ENCODE data around the gene CEP131.

The CEP131 gene

DNA sequence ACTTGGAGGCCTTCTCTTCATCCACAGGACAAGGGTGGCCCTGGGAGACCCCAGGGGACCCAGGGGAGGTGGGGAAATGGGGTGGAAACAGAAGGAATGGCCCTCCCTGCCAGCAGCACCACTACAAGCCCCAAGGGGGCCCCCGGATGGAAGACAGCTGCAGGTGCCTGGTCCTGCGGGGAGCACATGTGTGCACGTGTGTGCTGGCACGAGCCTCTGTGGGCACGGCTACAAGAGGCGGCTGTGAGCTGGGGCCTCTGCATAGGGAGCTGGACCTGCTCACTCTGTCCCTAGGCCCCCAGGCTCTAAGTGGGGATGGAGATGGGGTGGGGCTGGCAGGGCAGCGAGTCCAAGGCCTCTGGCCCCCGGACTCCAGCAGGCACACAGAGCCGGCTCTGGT lies 43.5 kb downstream of the CEP131 start:
- TF ChIP-seq, protein P1, sequence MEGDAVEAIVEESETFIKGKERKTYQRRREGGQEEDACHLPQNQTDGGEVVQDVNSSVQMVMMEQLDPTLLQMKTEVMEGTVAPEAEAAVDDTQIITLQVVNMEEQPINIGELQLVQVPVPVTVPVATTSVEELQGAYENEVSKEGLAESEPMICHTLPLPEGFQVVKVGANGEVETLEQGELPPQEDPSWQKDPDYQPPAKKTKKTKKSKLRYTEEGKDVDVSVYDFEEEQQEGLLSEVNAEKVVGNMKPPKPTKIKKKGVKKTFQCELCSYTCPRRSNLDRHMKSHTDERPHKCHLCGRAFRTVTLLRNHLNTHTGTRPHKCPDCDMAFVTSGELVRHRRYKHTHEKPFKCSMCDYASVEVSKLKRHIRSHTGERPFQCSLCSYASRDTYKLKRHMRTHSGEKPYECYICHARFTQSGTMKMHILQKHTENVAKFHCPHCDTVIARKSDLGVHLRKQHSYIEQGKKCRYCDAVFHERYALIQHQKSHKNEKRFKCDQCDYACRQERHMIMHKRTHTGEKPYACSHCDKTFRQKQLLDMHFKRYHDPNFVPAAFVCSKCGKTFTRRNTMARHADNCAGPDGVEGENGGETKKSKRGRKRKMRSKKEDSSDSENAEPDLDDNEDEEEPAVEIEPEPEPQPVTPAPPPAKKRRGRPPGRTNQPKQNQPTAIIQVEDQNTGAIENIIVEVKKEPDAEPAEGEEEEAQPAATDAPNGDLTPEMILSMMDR (IDR thresholded peaks at IDR 0.05; ENCODE audit: insufficient read depth, low read length, poor library complexity, severe bottlenecking) = no peak
- Histone ChIP-seq H3K27me3 (replicated peaks; ENCODE audit: control insufficient read depth, insufficient read depth, low read length) (no peaks in the 10 kb centered on the region; the same call in 1 of the 2 replicates), H3K36me3 (ENCODE audit: control insufficient read depth, insufficient read depth, low read length) (no peaks in the 10 kb centered on the region), H3K4me3 (replicated peaks; ENCODE audit: low read depth, low read length) (no peak overlapping the region)
- no peak for DNase-seq (ENCODE audit: extremely low read depth, insufficient read length)

DNA sequence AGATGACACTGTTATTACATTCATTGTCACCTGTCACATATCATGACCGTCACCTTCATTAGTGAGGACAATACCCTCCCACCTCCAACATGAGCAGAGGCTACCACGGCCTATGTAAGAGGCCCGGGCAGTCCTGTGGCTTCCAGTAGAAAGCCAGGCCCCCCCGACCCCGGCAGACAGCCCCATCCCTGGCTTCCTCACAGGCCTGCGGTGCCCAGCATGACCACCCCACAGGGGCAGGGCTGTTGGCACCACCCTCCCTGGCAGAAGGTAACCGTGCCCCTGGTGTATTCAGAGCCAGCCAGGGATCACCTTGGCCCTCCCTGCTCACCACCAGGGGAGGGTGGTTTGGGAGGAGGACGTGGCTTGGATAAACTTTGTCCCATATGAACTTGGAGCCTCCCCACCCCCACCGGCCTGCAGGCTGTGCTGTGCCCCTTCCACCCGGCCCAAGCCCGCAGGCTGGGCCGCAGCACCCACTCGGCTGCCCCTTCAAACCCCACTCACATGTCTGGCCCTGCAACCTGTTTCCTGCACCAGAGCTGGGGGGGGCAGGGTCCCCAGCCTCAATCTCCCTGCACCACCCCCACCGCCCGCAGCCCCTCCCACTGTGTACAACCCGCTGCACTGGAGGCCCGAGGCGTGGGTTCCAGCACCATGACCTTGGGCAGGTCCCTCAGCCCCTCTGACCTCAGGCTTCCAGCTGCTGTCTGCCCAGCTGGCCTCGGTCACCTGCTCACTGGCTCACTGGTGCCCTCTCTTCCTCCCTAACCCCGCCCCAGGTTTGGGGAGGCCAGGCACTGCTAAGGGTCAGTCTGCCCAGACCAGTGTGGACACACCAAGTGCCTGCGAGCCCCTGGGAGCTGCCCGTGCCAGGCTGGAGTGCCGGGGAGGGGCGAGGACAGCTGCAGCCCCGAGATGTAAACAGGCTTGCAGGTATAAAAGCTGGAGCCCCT lies 44.4 kb downstream of the CEP131 start:
- DNase-seq (ENCODE audit: extremely low read depth, insufficient read length) = no peak

DNA sequence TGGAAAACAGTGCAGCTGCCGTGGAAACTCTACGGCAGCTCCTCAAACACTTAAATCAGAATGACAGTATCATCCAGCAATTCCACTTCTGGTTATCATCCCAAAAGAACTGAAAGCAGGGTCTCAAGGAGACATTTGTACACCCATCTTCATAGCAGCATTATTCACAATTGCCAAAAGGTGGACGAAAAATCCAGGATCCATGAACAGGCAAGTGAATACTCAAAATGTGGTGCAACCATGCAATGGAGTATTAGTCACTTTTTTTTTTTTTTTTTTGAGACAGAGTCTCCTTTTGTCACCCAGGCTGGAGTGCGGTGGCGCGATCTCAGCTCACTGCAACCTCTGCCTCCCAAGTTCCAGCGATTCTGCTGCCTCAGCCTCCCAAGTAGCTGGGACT lies 46.1 kb downstream of the CEP131 start:
- no peak for DNase-seq (ENCODE audit: extremely low read depth, insufficient read length)
- H3K4me3 ChIP-seq (replicated peaks; ENCODE audit: low read depth, low read length) = no peak overlapping the region
- TF ChIP-seq, protein P1 (IDR thresholded peaks at IDR 0.05; ENCODE audit: insufficient read depth, low read length, poor library complexity, severe bottlenecking) = no peak
- no peaks in the 10 kb centered on the region; the same call in 1 of the 2 replicates for H3K27me3 ChIP-seq (replicated peaks; ENCODE audit: control insufficient read depth, insufficient read depth, low read length)
- H3K36me3 ChIP-seq (ENCODE audit: control insufficient read depth, insufficient read depth, low read length) = no peaks in the 10 kb centered on the region

More for the DNA sequence above, 44.4 kb downstream of the CEP131 start:
- no peaks in the 10 kb centered on the region for H3K36me3 ChIP-seq (ENCODE audit: control insufficient read depth, insufficient read depth, low read length)
- no peak overlapping the region for H3K4me3 ChIP-seq (replicated peaks; ENCODE audit: low read depth, low read length)
- no peaks in the 10 kb centered on the region; the same call in 1 of the 2 replicates for H3K27me3 ChIP-seq (replicated peaks; ENCODE audit: control insufficient read depth, insufficient read depth, low read length)
- TF ChIP-seq, protein P1 (IDR thresholded peaks at IDR 0.05; ENCODE audit: insufficient read depth, low read length, poor library complexity, severe bottlenecking) = no peak

DNA sequence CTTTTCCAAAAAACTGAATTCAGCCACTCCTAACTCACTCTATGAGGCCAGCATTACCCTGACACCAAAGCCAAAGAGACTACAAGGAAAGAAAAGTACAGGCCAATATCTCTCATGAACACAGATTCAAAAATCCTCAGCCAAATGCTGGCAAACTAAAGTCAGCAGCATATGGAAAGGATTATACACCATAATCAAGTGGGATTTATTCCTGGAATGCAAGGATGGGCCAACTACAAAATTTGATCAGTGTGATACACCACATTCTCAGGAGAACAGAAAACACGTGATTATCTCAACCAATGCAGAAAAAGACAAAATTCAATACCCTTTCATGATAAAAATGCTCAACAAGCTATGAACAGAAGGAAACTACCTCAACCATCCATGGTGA lies 49.0 kb downstream of the CEP131 start:
- DNase-seq (ENCODE audit: extremely low read depth, insufficient read length) = no peak
- TF ChIP-seq, protein P1 (IDR thresholded peaks at IDR 0.05; ENCODE audit: insufficient read depth, low read length, poor library complexity, severe bottlenecking) = no peak
- Histone ChIP-seq H3K4me3 (replicated peaks; ENCODE audit: low read depth, low read length) (no peak overlapping the region), H3K36me3 (ENCODE audit: control insufficient read depth, insufficient read depth, low read length) (no peaks in the 10 kb centered on the region), H3K27me3 (replicated peaks; ENCODE audit: control insufficient read depth, insufficient read depth, low read length) (no peaks in the 10 kb centered on the region; the same call in 1 of the 2 replicates)

DNA sequence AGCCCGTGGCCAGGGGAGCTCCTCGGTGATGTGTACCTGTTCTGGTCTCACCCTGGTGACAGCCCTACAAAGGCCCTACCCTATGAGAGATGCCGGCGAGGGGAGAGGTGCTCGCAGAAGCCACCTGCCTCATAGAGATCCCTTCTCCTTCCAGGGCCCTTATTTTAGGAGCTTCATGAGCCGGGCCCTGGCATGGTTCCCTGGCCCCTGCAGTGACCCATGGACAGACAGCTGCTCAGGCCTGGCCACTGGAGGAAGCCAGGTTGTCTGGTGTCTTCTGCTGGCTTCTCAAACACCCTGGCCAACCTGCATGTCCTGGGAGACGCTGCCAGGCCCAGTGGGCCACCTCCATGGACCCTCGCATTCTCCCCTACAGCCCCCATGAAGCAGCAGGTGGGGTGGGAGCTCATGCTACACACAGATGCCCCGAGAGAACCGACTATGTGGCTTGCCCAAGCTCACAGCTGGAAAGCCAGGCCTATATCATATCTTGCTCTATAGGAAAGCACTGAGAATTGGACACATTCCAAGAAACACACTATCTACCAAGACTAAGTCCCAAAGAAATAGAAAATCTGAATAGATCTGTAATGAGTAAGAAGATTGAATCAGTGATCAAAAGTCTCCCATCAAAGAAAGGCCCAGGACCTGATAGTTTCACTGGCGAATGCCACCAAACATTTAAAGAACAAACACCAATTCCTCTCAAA lies 49.6 kb downstream of the CEP131 start:
- TF ChIP-seq, protein P1 (IDR thresholded peaks at IDR 0.05; ENCODE audit: insufficient read depth, low read length, poor library complexity, severe bottlenecking) = no peak

More for the DNA sequence above, 49.6 kb downstream of the CEP131 start:
- no peak for DNase-seq (ENCODE audit: extremely low read depth, insufficient read length)
- Histone ChIP-seq H3K36me3 (ENCODE audit: control insufficient read depth, insufficient read depth, low read length) (no peaks in the 10 kb centered on the region), H3K4me3 (replicated peaks; ENCODE audit: low read depth, low read length) (no peak overlapping the region), H3K27me3 (replicated peaks; ENCODE audit: control insufficient read depth, insufficient read depth, low read length) (no peaks in the 10 kb centered on the region)

All from GM06990 (cell line).